ENCODE measurements around the gene GSDMA. TPM values are rescaled to one million over a fixed set of nuclear protein-coding genes. Genes with fewer than 3 reads are reported as not detected.

GSDMA gene
- total RNA-seq, 2 experiments from 2014 or later, result 0.98 to 1.1 TPM

DNA sequence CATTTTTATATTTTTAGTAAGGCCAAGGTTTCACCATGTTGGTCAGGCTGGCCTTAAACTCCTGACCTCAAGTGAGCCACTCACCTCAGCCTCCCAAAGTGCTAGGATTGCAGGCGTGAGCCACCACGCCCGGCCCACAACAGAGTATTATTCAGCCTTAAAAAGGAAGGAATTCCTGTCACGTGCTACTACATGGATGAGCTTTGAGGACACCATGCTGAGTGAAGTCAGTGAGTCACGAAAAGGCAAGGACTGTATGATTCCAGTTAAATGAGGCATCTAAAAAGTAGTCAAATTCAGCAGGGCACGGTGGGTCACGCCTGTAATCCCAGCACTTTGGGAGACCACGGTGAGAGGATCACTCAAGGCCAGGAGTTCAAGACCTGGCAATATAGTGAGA is 62.1 kb downstream of the GSDMA start:
- DNase-seq (no peak), ATAC-seq (no peak)
- H3K4me3 Mint-ChIP-seq, result no peak overlapping the region
- no peak overlapping the region for H3K27ac Mint-ChIP-seq
- CTCF ChIA-PET, result interaction anchor here (0.6 to 4.2 kb wide), 8 partner anchors 10 to 139 kb away, joined by 3 to 77 read pairs (median 4); partner anchors contain the start of genes CSF3 and GSDMA
- peaks cover 56% of the 10 kb centered on the region for H3K36me3 Mint-ChIP-seq (ENCODE audit: low read depth)
- POLR2A ChIA-PET, result no interaction called here
- intact Hi-C loops (cut with DNase I, micrococcal nuclease), result loop anchor here in 1 of 2 experiments (5.0 kb wide), 1 partner anchor 52 kb away; no protein-coding TSS in a partner anchor
- H3K9me3 Mint-ChIP-seq (ENCODE audit: low read depth), result no peaks in the 10 kb centered on the region
- no peaks in the 10 kb centered on the region for H3K27me3 Mint-ChIP-seq
- peaks cover 22% of the 10 kb centered on the region for H3K4me1 Mint-ChIP-seq

DNA sequence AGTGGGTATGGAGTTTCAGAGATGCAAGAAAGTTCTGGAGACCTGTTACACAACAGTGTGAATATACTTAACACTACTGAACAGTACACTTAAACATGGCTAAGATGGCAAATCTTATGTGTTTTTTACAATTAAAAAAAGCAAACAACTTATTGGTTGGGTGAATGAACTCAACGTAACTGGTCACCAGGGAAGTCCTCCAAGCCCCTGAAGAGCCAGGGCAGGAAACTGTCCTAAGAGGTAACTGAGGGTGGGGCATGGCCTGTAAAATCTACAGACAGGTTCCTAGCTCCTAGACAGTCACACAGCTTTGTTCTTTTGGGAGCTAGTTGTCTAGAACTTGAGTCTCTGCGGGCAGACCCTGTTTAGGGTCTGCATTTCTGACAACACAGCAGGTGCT is 62.8 kb downstream of the GSDMA start:
- ATAC-seq (no peak), DNase-seq (no peak)
- H3K9me3 Mint-ChIP-seq (ENCODE audit: low read depth), result no peaks in the 10 kb centered on the region
- no peak overlapping the region for H3K27ac Mint-ChIP-seq
- ChIA-PET CTCF (interaction anchor here (0.6 to 4.2 kb wide), 13 partner anchors 11 to 172 kb away, joined by 3 to 77 read pairs (median 4); partner anchors contain the start of genes CSF3, GSDMA and NR1D1), POLR2A (interaction anchor here (0.7 kb wide), 1 partner anchor 14 kb away, joined by 4 read pairs; no protein-coding TSS in a partner anchor)
- H3K27me3 Mint-ChIP-seq, result no peaks in the 10 kb centered on the region
- peaks cover 56% of the 10 kb centered on the region for H3K36me3 Mint-ChIP-seq (ENCODE audit: low read depth)
- no peak overlapping the region for H3K4me3 Mint-ChIP-seq
- intact Hi-C loops (cut with DNase I, micrococcal nuclease), result loop anchor here in 1 of 2 experiments (5.0 kb wide), 1 partner anchor 52 kb away; no protein-coding TSS in a partner anchor
- peaks cover 22% of the 10 kb centered on the region for H3K4me1 Mint-ChIP-seq

DNA sequence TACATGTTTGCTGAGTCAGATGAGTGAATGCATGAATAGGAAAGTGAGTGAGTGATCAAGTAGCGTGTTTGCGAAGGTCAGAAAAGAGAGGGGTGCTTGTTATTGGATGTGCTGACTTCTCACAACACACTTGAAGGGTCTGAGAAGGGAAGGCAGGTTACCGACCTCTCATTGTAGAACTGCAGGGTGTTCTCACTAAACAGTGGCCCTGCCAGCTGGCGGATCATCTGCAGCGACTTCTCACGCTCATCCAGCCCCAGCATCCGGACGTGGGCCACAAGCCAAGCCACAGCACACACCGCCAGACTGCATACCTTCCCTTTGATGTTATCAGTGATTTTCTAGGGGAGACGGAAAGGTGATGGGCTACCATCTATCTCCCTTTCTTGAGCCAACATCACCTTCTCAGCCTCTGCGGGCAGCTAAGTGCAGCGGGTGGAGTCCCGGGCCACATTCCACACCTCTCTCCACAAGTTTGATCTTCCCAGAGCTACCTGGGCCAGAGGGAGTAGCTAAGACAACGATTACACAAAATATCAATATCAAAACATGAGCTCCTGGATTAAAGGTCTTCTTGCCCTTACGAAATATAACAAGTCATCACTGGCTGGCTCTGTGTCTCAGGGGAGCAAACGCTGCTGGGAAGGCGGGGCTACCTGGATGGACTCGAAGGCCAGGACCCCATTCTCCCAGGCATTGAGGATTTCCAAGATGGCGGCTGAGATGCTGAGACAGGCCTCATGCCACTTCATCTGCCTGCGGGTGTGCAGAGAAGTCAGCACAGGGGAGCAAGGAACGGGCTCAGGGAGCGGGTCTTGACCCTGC is 63.4 kb downstream of the GSDMA start:
- no peaks in the 10 kb centered on the region for H3K27me3 Mint-ChIP-seq

DNA sequence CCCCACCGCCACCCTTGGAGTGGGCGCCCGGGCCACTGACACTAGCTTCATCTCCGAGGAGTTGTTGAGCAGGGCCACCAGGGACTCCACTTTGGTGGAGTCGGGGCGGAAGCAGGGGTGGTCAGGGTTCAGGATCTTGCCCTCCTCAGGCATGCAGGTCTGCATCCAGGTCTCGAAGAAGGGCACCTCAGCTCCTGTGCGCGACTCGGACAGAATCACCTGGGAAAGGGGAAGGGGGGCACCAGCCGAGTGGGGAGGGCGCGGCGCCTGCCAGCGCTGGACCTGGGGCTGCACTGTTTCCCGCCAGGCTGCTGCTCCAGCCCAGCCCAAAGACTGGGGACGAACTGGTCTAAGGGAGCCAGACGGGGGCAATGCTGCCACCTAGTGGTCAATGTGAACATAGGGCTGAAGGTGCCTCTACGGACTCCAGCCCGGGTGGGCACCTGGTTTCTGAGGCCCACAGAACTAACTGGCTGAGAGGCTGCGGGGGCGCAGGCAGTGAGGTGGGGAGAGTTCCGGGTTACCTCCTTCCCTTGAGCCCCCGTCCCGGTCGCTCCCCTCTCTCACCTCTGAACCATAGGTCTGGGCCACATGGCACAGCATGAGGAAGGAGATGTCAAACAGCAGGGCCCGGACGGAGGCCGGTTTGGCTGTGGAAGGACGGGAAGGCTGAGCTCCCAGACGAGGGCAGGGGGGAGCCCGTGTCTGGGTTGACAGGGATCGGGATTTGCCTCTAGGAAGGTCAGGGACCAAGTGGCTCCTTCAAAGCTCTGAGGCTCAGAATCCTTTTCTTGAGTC is 64.2 kb downstream of the GSDMA start:
- POLR2A ChIA-PET, result no interaction called here
- CTCF ChIA-PET, result interaction anchor here (0.6 to 4.2 kb wide), 33 partner anchors 8 to 675 kb away, joined by 3 to 77 read pairs (median 4); partner anchors contain the start of genes CSF3 and MED24
- peak; percentile 94 for ATAC-seq
- peak; percentile 86 for DNase-seq
- peaks cover 52% of the 10 kb centered on the region for H3K36me3 Mint-ChIP-seq (ENCODE audit: low read depth)
- intact Hi-C loops (cut with DNase I, micrococcal nuclease), result loop anchor here (1.0 to 5.0 kb wide), 3 partner anchors 14 to 405 kb away; no protein-coding TSS in a partner anchor
- no peak overlapping the region for H3K27ac Mint-ChIP-seq
- H3K27me3 Mint-ChIP-seq, result no peaks in the 10 kb centered on the region
- peaks cover 22% of the 10 kb centered on the region for H3K4me1 Mint-ChIP-seq
- H3K4me3 Mint-ChIP-seq, result no peak overlapping the region
- no peaks in the 10 kb centered on the region for H3K9me3 Mint-ChIP-seq (ENCODE audit: low read depth)

More for the DNA sequence above, 63.4 kb downstream of the GSDMA start:
- POLR2A ChIA-PET, result interaction anchor here (0.7 kb wide), 1 partner anchor 14 kb away, joined by 4 read pairs; no protein-coding TSS in a partner anchor
- Mint-ChIP-seq H3K27ac (no peak overlapping the region), H3K4me3 (no peak overlapping the region), H3K36me3 (ENCODE audit: low read depth) (peaks cover 58% of the 10 kb centered on the region), H3K9me3 (ENCODE audit: low read depth) (no peaks in the 10 kb centered on the region), H3K4me1 (peaks cover 22% of the 10 kb centered on the region)
- peak; percentile 58 for DNase-seq
- ATAC-seq, result peak; percentile 27
- intact Hi-C loops (cut with DNase I, micrococcal nuclease), result loop anchor here in 1 of 2 experiments (5.0 kb wide), 1 partner anchor 51 kb away; no protein-coding TSS in a partner anchor
- CTCF ChIA-PET, result interaction anchor here (0.6 to 4.2 kb wide), 20 partner anchors 11 to 281 kb away, joined by 3 to 77 read pairs (median 4); partner anchors contain the start of genes CSF3, MED24 and NR1D1

Small RNAs within 50 kb of the gene (microRNA-seq; reads per million reads assigned to microRNA genes)
- 1.1 reads per million for gene MIR6884 (ENCODE audit: borderline replicate concordance)

Other genes with a start within 250 kb of the GSDMA start
- gene MIEN1, start 232.5 kb upstream of the GSDMA start, total RNA-seq, result 10 to 100 TPM; 32.5 to 39.4 TPM
- gene GRB7, start 225.1 kb upstream of the GSDMA start, total RNA-seq, result 1 to 10 TPM; 2.0 to 3.3 TPM
- gene IKZF3, start 98.7 kb upstream of the GSDMA start, total RNA-seq, result 10 to 100 TPM; 37.6 to 50.4 TPM
- under 1 TPM; 0.19 to 0.34 TPM for gene ZPBP2, start 94.8 kb upstream of the GSDMA start, total RNA-seq
- gene GSDMB, start 44.4 kb upstream of the GSDMA start, total RNA-seq, result 10 to 100 TPM; 17.7 to 18.5 TPM
- 10 to 100 TPM; 46.8 to 64.9 TPM for gene ORMDL3, start 35.4 kb upstream of the GSDMA start, total RNA-seq
- gene LRRC3C, start 35.3 kb upstream of the GSDMA start, total RNA-seq, result not detected
- 100 to 1,000 TPM; 141 to 146 TPM for gene PSMD3, start 17.8 kb downstream of the GSDMA start, total RNA-seq
- not detected for gene CSF3, start 52.4 kb downstream of the GSDMA start, total RNA-seq
- 100 to 1,000 TPM in 1 of 2 experiments, 10 to 100 TPM in 1; 97.4 to 110 TPM for gene MED24, start 91.4 kb downstream of the GSDMA start, total RNA-seq
- 10 to 100 TPM; 12.9 to 13.1 TPM for gene THRA, start 100.0 kb downstream of the GSDMA start, total RNA-seq
- 1 to 10 TPM; 5.2 to 5.4 TPM for gene NR1D1, start 137.6 kb downstream of the GSDMA start, total RNA-seq
- 10 to 100 TPM; 81.7 to 89.6 TPM for gene MSL1, start 159.0 kb downstream of the GSDMA start, total RNA-seq
- gene CASC3, start 177.5 kb downstream of the GSDMA start, total RNA-seq, result 100 to 1,000 TPM in 1 of 2 experiments, 10 to 100 TPM in 1; 88.3 to 104 TPM
- 1 to 10 TPM; 5.1 to 6.2 TPM for gene RAPGEFL1, start 214.5 kb downstream of the GSDMA start, total RNA-seq

Measured in activated CD4-positive, alpha-beta T cell treated with anti-CD3 and anti-CD28 coated beads for 36 hours (primary cell).